KG1 (cell line): ENCODE results near the gene CD99.
"Not testable (repeated sequence)": the region's sequence is repeated elsewhere in the genome, so short reads cannot be mapped to it uniquely, and the experiment has no call there.

Experiments used
- DNase-seq: peaks from one replicate; lab custom pipeline; 2025; lab: John Stamatoyannopoulos, UW

The CD99 gene

DNA sequence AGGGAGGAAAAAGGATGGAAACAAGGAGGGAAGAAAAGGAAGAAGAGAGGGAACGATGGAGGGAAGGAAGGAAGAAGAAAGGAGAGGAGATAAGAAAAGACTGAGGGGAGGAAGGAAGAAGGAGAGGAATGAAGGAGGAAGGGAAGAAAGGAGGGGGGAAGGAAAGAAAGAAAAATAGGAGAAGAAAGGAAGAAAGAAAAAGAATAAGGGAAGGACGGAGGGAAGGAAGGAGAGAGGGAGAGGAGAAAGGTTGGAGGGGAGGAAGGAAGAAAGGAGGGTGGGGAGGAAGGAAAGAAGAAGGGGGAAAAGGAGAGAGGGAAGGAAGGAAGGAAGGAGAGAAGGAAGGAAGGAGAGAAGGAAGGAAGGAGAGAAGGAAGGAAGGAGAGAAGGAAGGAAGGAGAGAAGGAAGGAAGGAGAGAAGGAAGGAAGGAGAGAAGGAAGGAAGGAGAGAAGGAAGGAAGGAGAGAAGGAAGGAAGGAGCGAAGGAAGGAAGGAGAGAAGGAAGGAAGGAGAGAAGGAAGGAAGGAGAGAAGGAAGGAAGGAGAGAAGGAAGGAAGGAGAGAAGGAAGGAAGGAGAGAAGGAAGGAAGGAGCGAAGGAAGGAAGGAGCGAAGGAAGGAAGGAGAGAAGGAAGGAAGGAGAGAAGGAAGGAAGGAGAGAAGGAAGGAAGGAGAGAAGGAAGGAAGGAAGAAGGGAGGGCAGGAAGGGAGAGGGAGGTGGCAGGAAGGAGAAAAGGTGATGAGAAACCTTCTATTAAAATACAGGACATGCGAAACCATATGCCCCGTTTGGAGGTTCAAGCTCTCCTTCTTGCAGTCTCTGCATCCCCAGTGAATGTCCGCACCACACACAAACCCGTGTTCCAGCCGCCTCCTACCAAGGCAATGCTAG is 82.3 kb downstream of the CD99 start:
- DNase-seq: not testable (repeated sequence)

DNA sequence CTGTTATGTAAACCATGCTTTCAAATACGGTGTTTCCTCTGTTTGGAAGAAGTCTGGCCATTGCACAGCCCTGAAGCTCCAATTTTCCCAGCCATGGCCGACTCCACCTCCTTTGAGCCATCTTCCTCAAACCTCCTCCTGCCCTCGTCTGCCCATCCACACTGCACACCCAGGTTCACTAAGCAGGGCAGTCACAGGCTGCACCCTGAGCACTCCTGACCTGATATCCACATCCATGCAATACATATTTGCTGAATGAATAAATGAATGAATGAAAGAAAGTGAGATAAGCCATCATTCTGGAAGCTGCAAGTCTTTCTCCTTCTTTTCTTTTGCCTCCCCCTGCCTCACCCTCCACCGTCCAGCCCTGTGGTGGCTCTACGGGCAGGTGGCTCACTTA is 83.0 kb downstream of the CD99 start:
- no peak for DNase-seq

DNA sequence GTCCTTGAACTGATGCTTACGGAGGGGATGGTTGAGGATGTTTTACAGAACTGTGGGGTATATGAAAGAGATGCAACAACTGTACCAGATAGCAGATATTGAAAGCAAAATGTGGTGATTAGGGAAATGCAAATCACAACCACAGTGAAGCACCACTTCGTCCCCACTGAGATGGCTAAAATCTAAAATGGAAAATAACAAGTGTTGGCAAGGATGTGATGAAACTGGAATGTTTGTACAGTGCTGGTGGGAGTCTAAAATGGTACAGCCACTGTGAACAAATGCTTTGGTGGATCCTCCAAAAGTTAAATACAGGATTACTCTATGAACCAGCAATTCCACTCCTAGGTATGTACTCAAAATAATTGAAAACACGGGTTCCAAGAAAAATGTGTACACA is 83.7 kb downstream of the CD99 start:
- DNase-seq: no peak

DNA sequence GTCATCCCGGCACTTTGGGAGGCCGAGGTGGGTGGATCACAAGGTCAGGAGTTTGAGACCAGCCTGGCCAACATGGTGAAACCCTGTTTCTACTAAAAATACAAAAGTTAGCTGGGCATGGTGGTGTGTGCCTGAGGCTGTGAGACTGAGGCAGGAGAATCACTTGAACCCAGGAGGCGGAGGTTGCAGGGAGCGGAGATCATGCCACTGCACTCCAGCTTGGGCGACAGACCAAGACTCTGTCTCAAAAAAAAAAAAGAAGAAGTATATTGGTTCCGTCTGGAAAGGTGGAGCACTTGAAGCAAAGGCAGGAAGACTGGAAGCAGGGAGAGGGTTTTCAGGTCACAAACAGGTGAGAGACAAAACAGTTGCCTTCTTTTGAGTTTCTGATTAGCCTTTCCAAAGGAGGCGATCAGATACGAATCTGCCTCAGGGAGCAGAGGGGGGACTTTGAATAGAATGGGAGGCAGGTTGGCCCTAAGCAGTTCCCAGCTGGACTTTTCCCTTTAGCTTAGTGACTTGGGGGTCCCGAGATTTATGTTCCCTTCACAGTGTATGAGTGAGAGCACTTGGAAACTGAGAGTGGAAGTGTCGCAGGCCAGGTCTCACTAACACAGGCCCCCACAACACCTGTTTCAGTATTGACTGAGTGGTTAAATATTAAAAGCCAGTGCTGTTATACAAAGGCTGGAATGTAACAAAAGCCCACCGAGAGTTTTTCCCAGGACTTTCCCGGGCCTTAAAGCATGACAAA is 89.6 kb downstream of the CD99 start:
- DNase-seq: not testable (repeated sequence)

DNA sequence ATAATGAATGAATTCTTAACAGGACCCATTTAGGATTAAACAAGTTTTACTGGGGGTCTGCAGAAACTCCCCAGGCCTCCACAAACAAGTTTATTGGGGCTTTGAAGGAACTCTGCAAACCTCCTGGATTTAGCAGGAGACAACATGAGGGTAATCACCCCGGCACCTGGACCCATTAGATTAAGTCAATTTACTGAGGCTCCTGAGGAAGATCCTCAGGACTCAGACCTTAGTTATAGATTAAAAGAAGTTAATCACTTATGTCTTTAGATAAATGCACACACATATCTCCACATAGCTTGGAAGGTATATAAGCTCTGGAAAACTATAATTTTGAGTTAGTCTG is 90.1 kb downstream of the CD99 start:
- DNase-seq: no peak

DNA sequence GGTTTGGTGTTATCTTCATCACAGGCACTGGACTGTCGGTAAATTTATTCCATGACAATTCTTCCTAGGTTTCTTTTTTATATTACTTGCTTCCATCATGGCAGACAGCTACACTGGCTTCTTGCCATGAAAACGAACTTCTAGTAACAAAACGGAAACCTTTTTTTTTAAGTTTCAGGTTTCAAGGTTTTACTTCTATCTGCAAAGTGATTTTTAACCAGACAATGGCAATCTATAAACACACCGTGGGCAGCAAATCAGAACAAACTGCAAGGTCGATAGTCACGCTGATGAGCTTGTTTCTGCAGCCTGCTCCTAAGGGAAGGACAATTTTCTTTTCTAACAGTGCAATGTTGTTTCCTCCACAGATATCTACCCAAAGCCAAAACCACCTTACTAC is 90.6 kb downstream of the CD99 start:
- DNase-seq: no peak

DNA sequence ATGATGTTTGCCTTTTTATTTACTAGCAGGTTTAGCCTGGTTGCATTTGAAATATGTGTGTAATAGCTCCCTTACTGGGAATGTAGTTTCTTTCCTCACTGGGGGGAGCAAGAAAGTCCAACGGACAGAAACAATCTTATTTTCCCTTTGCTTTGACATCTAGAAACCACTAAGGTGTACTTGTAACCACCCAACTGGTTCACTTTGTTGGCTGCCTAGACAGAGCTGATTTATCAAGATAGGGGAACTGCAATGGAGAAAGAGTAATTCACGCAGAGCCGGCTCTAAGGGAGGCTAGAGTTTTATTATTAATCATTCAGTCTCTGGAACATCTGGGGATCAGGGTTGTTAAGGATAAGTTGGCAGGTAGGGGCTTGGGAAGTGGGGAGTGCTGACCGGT is 91.1 kb downstream of the CD99 start:
- DNase-seq: no peak

DNA sequence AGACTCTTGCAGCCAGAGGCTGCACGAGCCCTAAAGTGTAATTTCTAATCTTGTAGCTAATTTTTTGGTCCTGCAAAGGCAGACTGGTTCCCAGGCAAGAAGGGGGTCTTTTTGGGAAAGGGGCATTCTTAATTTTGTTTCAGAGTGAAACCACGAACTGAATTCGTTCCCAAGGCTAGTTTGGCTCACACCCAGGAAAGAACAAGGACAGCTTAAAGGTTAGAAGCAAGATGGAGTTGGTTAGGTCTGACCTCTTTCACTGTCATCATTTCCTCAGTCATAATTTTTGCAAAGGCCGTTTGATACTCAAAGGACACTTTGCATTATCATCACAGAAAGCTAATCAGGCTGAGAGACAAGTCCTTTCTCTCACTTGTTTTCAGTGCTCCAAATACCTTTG is 91.7 kb downstream of the CD99 start:
- DNase-seq: no peak

DNA sequence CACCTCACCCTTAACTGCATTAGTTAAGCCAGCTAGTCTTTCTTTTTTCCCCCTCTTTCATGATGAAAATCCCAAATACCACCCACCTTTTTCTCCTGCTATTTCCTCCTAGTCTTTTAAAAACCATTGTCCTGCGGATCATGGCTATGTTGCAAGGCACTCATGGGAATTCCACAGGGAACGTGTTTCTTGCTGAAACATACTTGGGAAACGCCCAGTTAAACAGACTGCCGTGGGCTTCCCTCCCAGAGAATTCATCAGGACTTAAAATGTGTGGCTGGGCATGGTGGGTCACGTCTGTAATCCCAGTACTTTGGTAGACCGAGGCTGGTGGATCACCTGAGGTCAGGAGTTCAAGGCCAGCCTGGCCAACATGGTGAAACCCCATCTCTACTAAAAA is 92.9 kb downstream of the CD99 start:
- DNase-seq: no peak

DNA sequence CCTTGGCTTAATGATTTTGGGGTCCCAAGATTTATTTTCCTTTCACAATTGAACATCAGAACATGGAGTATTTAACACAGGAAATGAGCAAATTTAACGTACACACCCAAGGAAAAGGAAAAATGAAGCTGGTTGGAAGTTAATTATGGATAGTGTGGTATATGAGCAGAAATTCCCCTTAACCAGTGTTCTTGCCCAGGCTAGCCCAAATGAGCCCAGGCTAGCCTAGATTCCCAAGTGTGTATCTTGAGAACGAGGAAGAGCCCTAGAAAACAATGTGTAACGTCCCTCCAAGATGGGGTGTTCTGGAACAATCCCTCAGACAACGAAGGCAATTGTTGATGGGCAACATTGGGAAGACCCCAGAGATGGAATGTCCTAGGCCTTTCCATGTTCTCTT is 94.4 kb downstream of the CD99 start:
- DNase-seq: no peak

DNA sequence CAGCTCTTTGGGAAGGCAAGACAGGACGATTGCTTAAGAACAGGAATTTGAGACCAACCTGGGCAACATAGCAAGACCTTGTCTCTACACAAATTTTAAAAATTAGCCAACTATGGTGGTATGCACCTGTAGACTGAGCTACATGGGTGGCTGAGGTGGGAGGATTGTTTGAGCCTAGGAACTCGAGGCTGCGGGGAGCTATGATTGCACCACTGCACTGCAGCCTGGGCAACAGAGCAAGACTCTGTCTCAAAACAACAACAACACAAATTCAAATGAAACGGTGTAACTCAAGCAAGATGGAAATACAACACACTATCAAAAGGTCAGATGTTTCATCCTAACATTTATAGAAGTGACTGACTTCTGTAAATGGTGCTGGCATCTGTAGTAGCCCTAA is 97.9 kb downstream of the CD99 start:
- DNase-seq: no peak

DNA sequence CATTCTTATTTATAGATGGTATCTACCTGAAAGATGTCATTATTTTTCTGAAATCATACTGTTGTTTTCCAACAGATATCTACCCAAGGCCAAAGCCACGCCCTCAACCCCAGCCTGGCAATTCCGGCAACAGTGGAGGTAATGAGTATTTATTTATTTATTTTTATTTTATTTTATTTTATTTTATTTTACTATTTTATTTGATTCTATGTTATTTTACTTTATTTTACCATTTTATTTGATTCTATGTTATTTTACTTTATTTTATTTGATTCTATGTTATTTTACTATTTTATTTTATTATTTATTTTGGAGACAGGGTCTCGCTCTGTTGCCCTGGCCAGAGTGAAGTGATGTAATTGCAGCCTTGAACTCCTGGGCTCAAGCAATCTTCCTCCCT is 98.5 kb downstream of the CD99 start:
- DNase-seq: no peak
